Activated effector memory CD4-positive, alpha-beta T cell treated with Interleukin-2 at 50 U/mL for 16 hours (primary cell): ENCODE data around the gene SMIM24.

ENCODE experiments used
- DNase-seq: peaks from one replicate; pipeline ENCODE4 v3.0.0-alpha.2; 2020

SMIM24 gene

GRCh38 chr19:3426433-3426832 is 53.9 kb downstream of the SMIM24 start:
- no peak for DNase-seq
